DMS53 (cell line): Measurements from ENCODE around the gene CD99L2.

Experiments
- DNase-seq: peaks from one replicate; lab custom pipeline; 2025; lab: John Stamatoyannopoulos, UW

CD99L2 gene

GRCh38 chrX:150781677-150782076 is 116.8 kb downstream of the CD99L2 start:
- no peak for DNase-seq

GRCh38 chrX:150779385-150779784 is 119.1 kb downstream of the CD99L2 start:
- DNase-seq: no peak

GRCh38 chrX:150777328-150777992 is 121.0 kb downstream of the CD99L2 start:
- no peak for DNase-seq

- DNase-seq: no peak
Measured at GRCh38 chrX:150775569-150776350, 122.7 kb downstream of the CD99L2 start.

GRCh38 chrX:150774798-150775568 is 123.5 kb downstream of the CD99L2 start:
- DNase-seq: no peak

GRCh38 chrX:150773634-150774033 is 124.8 kb downstream of the CD99L2 start:
- no peak for DNase-seq

- DNase-seq: no peak
Measured at GRCh38 chrX:150773117-150773516, 125.4 kb downstream of the CD99L2 start.

- peak; percentile 87 for DNase-seq
Measured at GRCh38 chrX:150772150-150772970, 126.1 kb downstream of the CD99L2 start.

- no peak for DNase-seq
Measured at GRCh38 chrX:150771116-150771515, 127.4 kb downstream of the CD99L2 start.

GRCh38 chrX:150770623-150771022 is 127.8 kb downstream of the CD99L2 start:
- no peak for DNase-seq

- DNase-seq: no peak
Measured at GRCh38 chrX:150769408-150769807, 129.1 kb downstream of the CD99L2 start.

- no peak for DNase-seq
Measured at GRCh38 chrX:150768580-150769190, 129.8 kb downstream of the CD99L2 start.

- DNase-seq: no peak
Measured at GRCh38 chrX:150768132-150768485, 130.4 kb downstream of the CD99L2 start.

- peak; percentile 18 for DNase-seq
Measured at GRCh38 chrX:150767475-150768131, 130.9 kb downstream of the CD99L2 start.

GRCh38 chrX:150767045-150767395 is 131.4 kb downstream of the CD99L2 start:
- peak; percentile 14 for DNase-seq

GRCh38 chrX:150766351-150767044 is 132.0 kb downstream of the CD99L2 start:
- DNase-seq: peak; percentile 19

- DNase-seq: no peak
Measured at GRCh38 chrX:150765782-150766350, 132.6 kb downstream of the CD99L2 start.

GRCh38 chrX:150765237-150765636 is 133.2 kb downstream of the CD99L2 start:
- DNase-seq: no peak

GRCh38 chrX:150763810-150764209 is 134.7 kb downstream of the CD99L2 start:
- no peak for DNase-seq

GRCh38 chrX:150763303-150763797 is 135.1 kb downstream of the CD99L2 start:
- DNase-seq: no peak
